ENCODE measurements around the gene TAL2. TPM values are rescaled to one million over a fixed set of nuclear protein-coding genes. Genes with fewer than 3 reads are reported as not detected.

Gene TAL2
- total and polyA plus RNA-seq, 9 of the 15 experiments (the other 6 are each of a cell fraction or from before 2014, with no cell fraction given) = 0.21 to 3.7 (median 1.1) TPM; not detected in 1

GRCh38 chr9:105681724-105682123 is 19.5 kb downstream of the TAL2 start (continued):
- TF ChIP-seq BRD4 (IDR thresholded peaks at IDR 0.05) (no peak), PCBP1 (IDR thresholded peaks at IDR 0.05; ENCODE audit: low read depth, low read length, poor library complexity, severe bottlenecking) (no peak), ARNT (IDR thresholded peaks at IDR 0.05) (peak; percentile 31 to 81; a peak in 3 of 4 replicates), MXI1 (IDR thresholded peaks at IDR 0.05; ENCODE audit: low read depth, low read length) (no peak), BACH1 (tag; IDR thresholded peaks at IDR 0.05) (peak; percentile 66; the same call in 1 of the 2 replicates), SRSF9 (IDR thresholded peaks at IDR 0.05; ENCODE audit: borderline replicate concordance, low read depth, low read length) (no peak), ZNF766 (CRISPR knock-in tag; conservative IDR thresholded peaks at IDR 0.05) (no peak), RCOR1 (IDR thresholded peaks at IDR 0.05; ENCODE audit: borderline replicate concordance in 1 of 2, low read depth in 2 of 2, low read length in 2 of 2) (peak; percentile 71 to 88; a peak in 3 of 4 replicates), CBX5 (IDR thresholded peaks at IDR 0.05; ENCODE audit: borderline replicate concordance, low read depth) (no peak), MIER1 (IDR thresholded peaks at IDR 0.05; ENCODE audit: low read depth) (no peak), ZNF445 (CRISPR knock-in tag; IDR thresholded peaks at IDR 0.05; ENCODE audit: low read depth) (no peak), TEAD1 (CRISPR knock-in tag; IDR thresholded peaks at IDR 0.05) (no peak), E2F5 (CRISPR knock-in tag; IDR thresholded peaks at IDR 0.05) (no peak), ZBTB12 (CRISPR knock-in tag; IDR thresholded peaks at IDR 0.05) (no peak), CCNT2 (IDR thresholded peaks at IDR 0.05; ENCODE audit: borderline replicate concordance, extremely low read depth, insufficient read length, low read depth, low read length) (peak; percentile 78), RBM15 (IDR thresholded peaks at IDR 0.05; ENCODE audit: insufficient read depth, low read length) (no peak), MBD2 (IDR thresholded peaks at IDR 0.05; ENCODE audit: borderline replicate concordance, low read depth) (no peak), IFI16 (CRISPR knock-in tag; IDR thresholded peaks at IDR 0.05) (no peak), TAF9B (IDR thresholded peaks at IDR 0.05; ENCODE audit: partially characterized antibody) (no peak), ZNF584 (CRISPR knock-in tag; IDR thresholded peaks at IDR 0.05; ENCODE audit: low read depth) (no peak)
- TF ChIP-seq, protein P1, sequence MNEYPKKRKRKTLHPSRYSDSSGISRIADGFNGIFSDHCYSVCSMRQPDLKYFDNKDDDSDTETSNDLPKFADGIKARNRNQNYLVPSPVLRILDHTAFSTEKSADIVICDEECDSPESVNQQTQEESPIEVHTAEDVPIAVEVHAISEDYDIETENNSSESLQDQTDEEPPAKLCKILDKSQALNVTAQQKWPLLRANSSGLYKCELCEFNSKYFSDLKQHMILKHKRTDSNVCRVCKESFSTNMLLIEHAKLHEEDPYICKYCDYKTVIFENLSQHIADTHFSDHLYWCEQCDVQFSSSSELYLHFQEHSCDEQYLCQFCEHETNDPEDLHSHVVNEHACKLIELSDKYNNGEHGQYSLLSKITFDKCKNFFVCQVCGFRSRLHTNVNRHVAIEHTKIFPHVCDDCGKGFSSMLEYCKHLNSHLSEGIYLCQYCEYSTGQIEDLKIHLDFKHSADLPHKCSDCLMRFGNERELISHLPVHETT (CRISPR knock-in tag; conservative IDR thresholded peaks at IDR 0.05 in 1 of 2, IDR thresholded peaks at IDR 0.05 in 1 of 2) = no peak
- TF ChIP-seq, protein P2, sequence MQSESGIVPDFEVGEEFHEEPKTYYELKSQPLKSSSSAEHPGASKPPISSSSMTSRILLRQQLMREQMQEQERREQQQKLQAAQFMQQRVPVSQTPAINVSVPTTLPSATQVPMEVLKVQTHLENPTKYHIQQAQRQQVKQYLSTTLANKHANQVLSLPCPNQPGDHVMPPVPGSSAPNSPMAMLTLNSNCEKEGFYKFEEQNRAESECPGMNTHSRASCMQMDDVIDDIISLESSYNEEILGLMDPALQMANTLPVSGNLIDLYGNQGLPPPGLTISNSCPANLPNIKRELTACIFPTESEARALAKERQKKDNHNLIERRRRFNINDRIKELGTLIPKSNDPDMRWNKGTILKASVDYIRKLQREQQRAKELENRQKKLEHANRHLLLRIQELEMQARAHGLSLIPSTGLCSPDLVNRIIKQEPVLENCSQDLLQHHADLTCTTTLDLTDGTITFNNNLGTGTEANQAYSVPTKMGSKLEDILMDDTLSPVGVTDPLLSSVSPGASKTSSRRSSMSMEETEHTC (IDR thresholded peaks at IDR 0.05) = no peak
- TF ChIP-seq, protein P3, sequence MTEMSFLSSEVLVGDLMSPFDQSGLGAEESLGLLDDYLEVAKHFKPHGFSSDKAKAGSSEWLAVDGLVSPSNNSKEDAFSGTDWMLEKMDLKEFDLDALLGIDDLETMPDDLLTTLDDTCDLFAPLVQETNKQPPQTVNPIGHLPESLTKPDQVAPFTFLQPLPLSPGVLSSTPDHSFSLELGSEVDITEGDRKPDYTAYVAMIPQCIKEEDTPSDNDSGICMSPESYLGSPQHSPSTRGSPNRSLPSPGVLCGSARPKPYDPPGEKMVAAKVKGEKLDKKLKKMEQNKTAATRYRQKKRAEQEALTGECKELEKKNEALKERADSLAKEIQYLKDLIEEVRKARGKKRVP (CRISPR knock-in tag; IDR thresholded peaks at IDR 0.05) = no peak

Measured in K562 (cell line).